Measurements from ENCODE around the gene ADGRD1. TPM values are rescaled to one million over a fixed set of nuclear protein-coding genes. Genes with fewer than 3 reads are reported as not detected.
"Not testable (repeated sequence)": the region's sequence is repeated elsewhere in the genome, so short reads cannot be mapped to it uniquely, and the experiment has no call there.

The ADGRD1 gene
- total RNA-seq, 2 donors from 2014 or later = 21.3 to 37.0 TPM

DNA sequence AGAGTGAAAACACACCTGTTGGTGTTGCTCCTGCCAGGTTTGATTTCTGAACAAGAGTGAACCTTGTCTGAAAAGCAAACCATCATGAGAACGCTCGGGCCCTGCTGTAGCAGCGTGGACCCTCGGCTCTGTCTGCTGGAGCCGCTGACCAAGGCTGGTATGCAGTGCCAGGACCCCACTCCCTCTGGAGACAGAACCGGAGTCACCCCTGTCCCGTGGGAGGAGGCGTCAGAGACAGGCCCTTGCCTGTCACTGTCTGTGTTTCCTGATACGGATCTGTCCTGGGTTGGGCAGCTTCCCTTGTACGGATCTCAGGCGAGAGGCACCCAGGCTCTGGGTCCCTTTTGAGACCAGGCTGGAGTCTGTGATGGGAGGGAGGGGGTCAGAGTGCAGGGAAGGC, 111.6 kb downstream of the ADGRD1 start:
- no peaks in the 10 kb centered on the region for H3K4me1 ChIP-seq (ENCODE audit: control insufficient read depth in 1 of 2, low read depth in 2 of 2)
- no peaks in the 10 kb centered on the region for H3K9me3 ChIP-seq
- DNase-seq (ENCODE audit: low spot score) (no peak), ATAC-seq (ENCODE audit: insufficient number of reproducible peaks, low FRiP score, low read depth) (no peak)
- no peaks in the 10 kb centered on the region for H3K36me3 ChIP-seq
- TF ChIP-seq, protein P1, sequence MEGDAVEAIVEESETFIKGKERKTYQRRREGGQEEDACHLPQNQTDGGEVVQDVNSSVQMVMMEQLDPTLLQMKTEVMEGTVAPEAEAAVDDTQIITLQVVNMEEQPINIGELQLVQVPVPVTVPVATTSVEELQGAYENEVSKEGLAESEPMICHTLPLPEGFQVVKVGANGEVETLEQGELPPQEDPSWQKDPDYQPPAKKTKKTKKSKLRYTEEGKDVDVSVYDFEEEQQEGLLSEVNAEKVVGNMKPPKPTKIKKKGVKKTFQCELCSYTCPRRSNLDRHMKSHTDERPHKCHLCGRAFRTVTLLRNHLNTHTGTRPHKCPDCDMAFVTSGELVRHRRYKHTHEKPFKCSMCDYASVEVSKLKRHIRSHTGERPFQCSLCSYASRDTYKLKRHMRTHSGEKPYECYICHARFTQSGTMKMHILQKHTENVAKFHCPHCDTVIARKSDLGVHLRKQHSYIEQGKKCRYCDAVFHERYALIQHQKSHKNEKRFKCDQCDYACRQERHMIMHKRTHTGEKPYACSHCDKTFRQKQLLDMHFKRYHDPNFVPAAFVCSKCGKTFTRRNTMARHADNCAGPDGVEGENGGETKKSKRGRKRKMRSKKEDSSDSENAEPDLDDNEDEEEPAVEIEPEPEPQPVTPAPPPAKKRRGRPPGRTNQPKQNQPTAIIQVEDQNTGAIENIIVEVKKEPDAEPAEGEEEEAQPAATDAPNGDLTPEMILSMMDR (IDR thresholded peaks at IDR 0.05) = no peak
- H3K27ac ChIP-seq = no peak overlapping the region
- H3K27me3 ChIP-seq (replicated peaks; ENCODE audit: insufficient read depth) = no peaks in the 10 kb centered on the region
- no peak overlapping the region for H3K4me3 ChIP-seq

DNA sequence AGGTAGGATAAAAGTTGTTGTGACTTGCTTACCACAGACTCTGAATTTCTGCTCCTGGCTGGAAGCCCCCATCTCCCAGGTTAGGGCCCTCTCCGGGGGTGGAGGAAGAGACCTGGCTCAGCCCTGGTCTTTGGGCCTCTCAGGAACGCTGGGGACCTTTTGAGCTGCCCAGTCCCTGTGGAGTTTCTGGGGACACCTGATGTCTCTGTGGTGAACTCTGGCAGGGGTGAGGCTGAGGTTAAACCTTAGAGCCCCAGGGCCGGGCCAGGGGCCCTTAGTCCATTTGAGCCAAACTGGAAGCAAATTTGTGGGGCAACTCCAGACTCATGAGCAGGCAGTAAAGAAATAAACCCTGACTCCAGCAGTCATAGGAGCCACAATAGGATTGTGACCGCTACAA, 112.1 kb downstream of the ADGRD1 start:
- Histone ChIP-seq H3K27me3 (replicated peaks; ENCODE audit: insufficient read depth) (no peaks in the 10 kb centered on the region), H3K9me3 (no peaks in the 10 kb centered on the region), H3K36me3 (no peaks in the 10 kb centered on the region), H3K4me3 (no peak overlapping the region), H3K4me1 (ENCODE audit: control insufficient read depth in 1 of 2, low read depth in 2 of 2) (no peaks in the 10 kb centered on the region), H3K27ac (no peak overlapping the region)
- DNase-seq (ENCODE audit: low spot score) = no peak
- no peak for ATAC-seq (ENCODE audit: insufficient number of reproducible peaks, low FRiP score, low read depth)
- TF ChIP-seq, protein P1 (IDR thresholded peaks at IDR 0.05) = no peak

DNA sequence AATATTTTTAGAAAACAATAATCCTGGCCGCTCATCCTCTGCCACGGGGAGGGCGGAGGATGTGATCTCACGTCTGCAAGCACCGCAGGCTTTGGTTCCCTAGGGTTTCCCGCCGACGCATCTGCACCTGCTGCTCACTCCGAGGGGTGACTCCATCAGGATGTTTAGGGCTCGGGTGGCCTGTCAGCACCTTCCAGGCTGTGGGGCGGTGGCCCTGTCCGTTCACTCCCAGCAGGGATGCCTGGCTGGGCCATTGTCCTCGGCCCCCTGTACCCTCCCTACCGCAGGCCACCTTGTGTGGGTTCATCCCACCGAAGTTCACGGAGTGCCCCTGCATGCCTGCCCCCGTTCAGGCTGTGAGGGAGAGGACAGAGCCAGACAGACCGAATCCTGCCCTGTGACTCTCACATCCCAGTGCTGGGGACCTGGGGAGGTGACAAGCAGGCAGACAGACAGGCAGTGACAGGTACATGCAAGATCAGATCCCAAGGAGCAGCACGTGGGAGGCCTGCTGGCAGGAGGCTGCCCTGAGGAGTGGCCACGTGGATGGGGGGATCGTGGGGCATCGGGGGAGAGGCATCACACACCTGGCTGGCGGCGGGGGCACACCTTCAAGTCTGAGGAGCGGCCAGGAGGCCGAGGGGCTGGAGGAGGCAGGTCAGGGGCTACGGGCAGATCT, 112.6 kb downstream of the ADGRD1 start:
- Histone ChIP-seq H3K4me3 (no peak overlapping the region), H3K27ac (no peak overlapping the region), H3K4me1 (ENCODE audit: control insufficient read depth in 1 of 2, low read depth in 2 of 2) (no peaks in the 10 kb centered on the region), H3K27me3 (replicated peaks; ENCODE audit: insufficient read depth) (no peaks in the 10 kb centered on the region), H3K36me3 (no peaks in the 10 kb centered on the region), H3K9me3 (no peaks in the 10 kb centered on the region)
- DNase-seq (ENCODE audit: low spot score) = no peak
- ATAC-seq (ENCODE audit: insufficient number of reproducible peaks, low FRiP score, low read depth) = no peak
- TF ChIP-seq, protein P1 (IDR thresholded peaks at IDR 0.05) = no peak

DNA sequence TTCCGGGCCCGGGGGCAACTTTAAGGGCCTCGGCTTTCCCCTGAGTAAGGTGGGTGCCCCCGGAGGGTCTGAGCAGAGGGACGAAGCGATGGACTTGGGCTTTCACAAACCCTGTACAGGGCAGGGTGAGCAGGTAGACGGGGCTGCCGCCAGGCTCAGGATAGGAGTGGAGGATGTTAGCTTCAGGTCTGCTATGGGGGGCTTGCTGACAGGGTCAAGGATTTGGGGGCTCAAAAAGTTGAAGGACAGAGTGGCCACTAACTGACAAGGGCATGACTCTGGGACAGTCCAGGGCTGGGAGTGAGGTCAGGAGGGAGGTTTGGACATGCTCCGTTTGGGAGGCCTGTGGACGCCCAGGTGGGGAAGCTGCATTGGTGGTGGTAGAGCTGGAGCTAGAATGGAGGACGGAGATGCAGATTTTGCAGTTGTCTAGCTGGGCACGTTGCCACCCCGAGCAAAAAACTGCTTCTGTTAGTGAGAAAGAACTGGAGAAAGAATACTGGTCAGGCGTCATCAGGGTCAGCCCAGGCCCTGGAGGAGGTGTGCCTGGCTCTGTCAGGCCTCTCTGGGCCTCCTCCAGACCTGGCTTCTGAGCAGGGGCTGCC, 113.3 kb downstream of the ADGRD1 start:
- no peak overlapping the region for H3K4me3 ChIP-seq
- TF ChIP-seq, protein P1 (IDR thresholded peaks at IDR 0.05) = no peak
- no peaks in the 10 kb centered on the region for H3K9me3 ChIP-seq
- no peaks in the 10 kb centered on the region for H3K27me3 ChIP-seq (replicated peaks; ENCODE audit: insufficient read depth)
- DNase-seq (ENCODE audit: low spot score) (no peak), ATAC-seq (ENCODE audit: insufficient number of reproducible peaks, low FRiP score, low read depth) (no peak)
- H3K36me3 ChIP-seq = no peaks in the 10 kb centered on the region
- H3K4me1 ChIP-seq (ENCODE audit: control insufficient read depth in 1 of 2, low read depth in 2 of 2) = no peaks in the 10 kb centered on the region
- H3K27ac ChIP-seq = no peak overlapping the region

DNA sequence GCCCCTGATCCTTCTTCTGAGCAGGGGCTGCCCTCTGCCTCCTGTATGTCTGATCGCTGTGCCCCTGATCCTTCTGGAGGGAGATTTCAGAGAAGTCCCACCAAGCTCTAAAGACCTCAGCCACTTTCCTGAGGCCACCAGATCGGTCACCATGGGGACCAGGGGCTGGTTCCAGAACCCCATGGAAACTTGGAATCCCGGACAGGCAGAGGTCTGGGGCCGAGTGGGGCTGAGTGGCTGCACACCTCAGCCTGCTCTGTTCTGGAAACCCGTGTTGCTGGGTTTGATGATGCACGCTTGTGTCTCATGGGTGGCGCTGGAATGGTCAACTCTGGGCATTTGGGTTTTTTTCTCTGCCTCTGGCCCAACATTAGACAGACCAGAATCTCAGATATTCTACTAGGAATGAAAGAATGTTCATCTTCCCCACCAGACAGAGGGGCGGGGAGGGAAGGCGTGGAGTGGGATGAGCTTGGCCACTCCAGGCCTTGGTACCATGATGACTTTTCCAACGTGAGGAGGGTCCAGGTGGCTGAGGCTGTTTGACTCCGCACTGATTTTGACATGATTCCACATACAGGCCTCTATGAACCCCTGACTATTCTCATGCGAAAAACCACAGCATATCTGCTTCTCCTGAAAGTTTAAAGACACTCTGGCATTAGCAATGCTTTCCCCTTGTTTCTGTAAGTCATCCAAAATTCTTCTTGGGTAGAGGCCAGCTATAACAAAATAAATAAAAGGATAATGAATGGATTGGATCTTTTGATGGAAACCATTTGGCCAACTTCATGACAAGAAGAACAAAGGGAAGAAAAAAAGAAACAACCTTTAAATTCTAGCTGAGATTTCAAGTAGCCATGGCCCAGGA, 114.5 kb downstream of the ADGRD1 start:
- no peak for DNase-seq (ENCODE audit: low spot score)
- H3K4me1 ChIP-seq (ENCODE audit: control insufficient read depth in 1 of 2, low read depth in 2 of 2) = no peaks in the 10 kb centered on the region
- no peak overlapping the region for H3K4me3 ChIP-seq

DNA sequence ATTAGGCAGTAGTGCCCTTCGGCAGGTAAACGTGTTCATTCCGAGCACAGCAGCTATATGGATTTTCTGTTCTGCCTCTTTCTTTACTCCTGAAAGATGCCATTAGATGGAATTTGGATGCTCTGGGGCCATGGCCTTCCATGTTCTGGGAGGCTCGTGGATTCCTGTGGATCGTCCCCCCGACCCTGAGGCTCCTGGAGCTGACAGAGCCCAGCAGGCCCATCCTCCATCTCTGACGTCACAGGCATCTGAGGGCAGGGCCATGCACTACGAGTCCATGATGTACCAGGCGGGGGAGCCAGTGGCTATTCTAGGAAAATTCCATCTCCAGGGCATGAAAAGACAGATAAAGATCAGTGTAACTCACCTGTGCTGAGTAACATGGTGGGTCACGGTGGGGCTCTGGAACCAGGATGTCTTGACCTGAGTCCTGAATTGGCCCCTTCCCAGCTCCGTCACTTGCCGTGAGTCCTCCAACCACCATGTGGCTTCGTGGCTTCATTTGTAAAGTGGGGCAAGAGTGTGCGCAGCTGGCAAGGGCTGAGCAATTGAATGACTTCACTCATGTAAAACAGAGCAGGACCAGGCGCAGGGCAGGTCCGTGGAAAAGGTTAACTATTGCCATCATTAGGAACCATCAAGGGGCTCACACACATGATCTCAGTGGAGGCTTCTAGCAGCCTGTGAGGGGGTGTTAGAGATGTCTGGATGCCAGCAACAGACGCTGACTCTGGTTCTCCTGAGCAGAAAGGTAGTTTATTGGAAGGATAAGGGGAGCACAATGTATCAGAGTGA, 115.4 kb downstream of the ADGRD1 start:
- not testable (repeated sequence) for ATAC-seq (ENCODE audit: insufficient number of reproducible peaks, low FRiP score, low read depth); H3K9me3 ChIP-seq; H3K4me3 ChIP-seq; H3K36me3 ChIP-seq; DNase-seq (ENCODE audit: low spot score); H3K27me3 ChIP-seq (replicated peaks; ENCODE audit: insufficient read depth); H3K27ac ChIP-seq; H3K4me1 ChIP-seq (ENCODE audit: control insufficient read depth in 1 of 2, low read depth in 2 of 2)

More for the DNA sequence above, 114.5 kb downstream of the ADGRD1 start:
- Histone ChIP-seq H3K9me3 (no peaks in the 10 kb centered on the region), H3K27me3 (replicated peaks; ENCODE audit: insufficient read depth) (no peaks in the 10 kb centered on the region), H3K27ac (no peak overlapping the region), H3K36me3 (no peaks in the 10 kb centered on the region)
- ATAC-seq (ENCODE audit: insufficient number of reproducible peaks, low FRiP score, low read depth) = no peak
- TF ChIP-seq, protein P1 (IDR thresholded peaks at IDR 0.05) = no peak

DNA sequence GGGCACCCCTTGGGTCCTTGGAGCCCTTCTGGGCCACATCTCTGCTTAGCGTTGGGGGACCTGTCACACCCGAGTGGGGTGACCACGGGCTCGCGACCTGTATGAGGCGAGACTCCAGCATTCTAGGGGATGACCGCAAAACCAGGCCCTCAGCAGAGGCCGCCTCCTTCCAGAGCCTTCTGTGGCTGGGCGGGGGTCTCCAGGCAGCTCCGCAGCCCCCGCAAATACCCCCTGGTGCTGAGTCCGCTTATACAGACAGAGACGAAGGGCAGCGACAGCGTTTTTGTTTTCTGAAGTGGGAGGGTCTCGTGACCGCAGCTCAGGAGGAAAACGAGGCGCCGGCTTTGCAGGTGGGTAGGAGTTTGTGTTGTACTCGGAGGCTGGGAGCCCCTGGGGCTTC, 116.4 kb downstream of the ADGRD1 start:
- H3K27ac ChIP-seq; DNase-seq (ENCODE audit: low spot score); H3K9me3 ChIP-seq; H3K4me3 ChIP-seq; ATAC-seq (ENCODE audit: insufficient number of reproducible peaks, low FRiP score, low read depth); H3K36me3 ChIP-seq; H3K4me1 ChIP-seq (ENCODE audit: control insufficient read depth in 1 of 2, low read depth in 2 of 2); H3K27me3 ChIP-seq (replicated peaks; ENCODE audit: insufficient read depth): not testable (repeated sequence)
